ENCODE data around the gene TMEM61.
"Not testable (repeated sequence)": the region's sequence is repeated elsewhere in the genome, so short reads cannot be mapped to it uniquely, and the experiment has no call there.

TMEM61 gene

DNA sequence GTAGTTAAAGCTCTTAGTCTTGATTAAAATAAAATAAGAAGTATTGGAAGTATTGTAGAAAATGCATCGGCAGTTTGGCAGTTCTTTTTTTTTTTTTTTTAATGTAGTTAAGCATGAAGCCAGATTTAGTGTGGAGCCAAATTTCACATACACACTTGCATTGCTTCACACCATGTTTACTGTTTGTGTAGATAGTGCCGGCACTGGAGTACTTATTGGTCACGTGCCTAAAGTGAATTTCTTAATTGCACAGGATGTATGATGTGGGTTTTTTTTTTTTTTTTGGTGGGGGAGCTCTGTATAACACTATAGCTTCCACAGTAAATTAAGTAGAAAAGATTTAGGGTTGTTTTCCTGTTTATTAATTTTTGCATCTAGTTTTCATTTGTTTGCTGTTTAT is 21.2 kb upstream of the TMEM61 start:
- no peaks in the 10 kb centered on the region for H3K79me2 ChIP-seq
- no peak overlapping the region for H3K27ac ChIP-seq
- no peaks in the 10 kb centered on the region for H3K36me3 ChIP-seq (ENCODE audit: control insufficient read depth, insufficient read depth, low read length)
- no peaks in the 10 kb centered on the region for H3K27me3 ChIP-seq (ENCODE audit: control insufficient read depth, insufficient read depth, low read length)
- H3K4me3 ChIP-seq (ENCODE audit: low read depth, low read length), result no peak overlapping the region
- no peaks in the 10 kb centered on the region for H3K4me1 ChIP-seq
- no peaks in the 10 kb centered on the region for H3K9me3 ChIP-seq (ENCODE audit: control insufficient read depth, low read length)
- H3K9ac ChIP-seq, result no peak overlapping the region
- TF ChIP-seq, protein P1, sequence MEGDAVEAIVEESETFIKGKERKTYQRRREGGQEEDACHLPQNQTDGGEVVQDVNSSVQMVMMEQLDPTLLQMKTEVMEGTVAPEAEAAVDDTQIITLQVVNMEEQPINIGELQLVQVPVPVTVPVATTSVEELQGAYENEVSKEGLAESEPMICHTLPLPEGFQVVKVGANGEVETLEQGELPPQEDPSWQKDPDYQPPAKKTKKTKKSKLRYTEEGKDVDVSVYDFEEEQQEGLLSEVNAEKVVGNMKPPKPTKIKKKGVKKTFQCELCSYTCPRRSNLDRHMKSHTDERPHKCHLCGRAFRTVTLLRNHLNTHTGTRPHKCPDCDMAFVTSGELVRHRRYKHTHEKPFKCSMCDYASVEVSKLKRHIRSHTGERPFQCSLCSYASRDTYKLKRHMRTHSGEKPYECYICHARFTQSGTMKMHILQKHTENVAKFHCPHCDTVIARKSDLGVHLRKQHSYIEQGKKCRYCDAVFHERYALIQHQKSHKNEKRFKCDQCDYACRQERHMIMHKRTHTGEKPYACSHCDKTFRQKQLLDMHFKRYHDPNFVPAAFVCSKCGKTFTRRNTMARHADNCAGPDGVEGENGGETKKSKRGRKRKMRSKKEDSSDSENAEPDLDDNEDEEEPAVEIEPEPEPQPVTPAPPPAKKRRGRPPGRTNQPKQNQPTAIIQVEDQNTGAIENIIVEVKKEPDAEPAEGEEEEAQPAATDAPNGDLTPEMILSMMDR (IDR thresholded peaks at IDR 0.05), result no peak
- no peak overlapping the region for H2AFZ ChIP-seq
- H3K4me2 ChIP-seq (ENCODE audit: low read length), result no peak overlapping the region

DNA sequence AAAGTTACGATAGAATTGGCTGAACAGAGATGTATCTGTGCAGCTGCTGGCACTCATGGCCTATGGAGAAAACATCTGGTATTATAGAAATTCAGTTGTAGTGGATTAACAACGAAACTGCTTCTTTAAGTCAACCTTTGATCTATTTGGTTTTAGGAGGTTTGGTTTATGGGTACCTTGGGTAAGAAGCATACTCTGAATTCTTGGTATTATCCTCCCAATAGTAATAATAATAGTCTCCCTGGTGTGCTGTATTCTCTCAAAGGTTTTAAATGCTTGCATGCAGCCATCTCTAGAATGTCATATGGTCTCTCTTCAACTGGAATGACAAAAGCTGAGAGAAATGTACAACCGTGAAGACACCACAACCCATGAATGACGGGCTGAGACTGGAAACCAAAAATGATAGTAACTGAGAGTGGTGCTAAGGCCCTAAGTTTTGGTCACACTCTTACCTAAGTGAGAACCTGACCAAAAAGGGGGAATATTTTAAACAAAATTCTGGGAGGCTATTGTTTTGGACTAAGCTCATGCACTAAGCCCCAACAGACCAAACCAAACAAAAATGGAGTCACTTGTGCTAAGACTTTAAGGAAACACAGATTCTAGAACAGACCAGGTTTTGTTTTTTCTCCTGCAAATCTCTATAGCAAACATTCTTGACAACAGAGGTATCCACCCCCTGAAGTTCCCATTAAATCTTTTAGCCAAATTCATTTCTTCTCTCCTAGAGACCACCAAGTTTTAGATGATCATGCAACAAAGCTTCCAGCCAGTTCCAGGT is 17.6 kb upstream of the TMEM61 start:
- Histone ChIP-seq H2AFZ (no peak overlapping the region), H3K27ac (no peak overlapping the region), H3K4me3 (ENCODE audit: low read depth, low read length) (no peak overlapping the region), H3K27me3 (ENCODE audit: control insufficient read depth, insufficient read depth, low read length) (no peaks in the 10 kb centered on the region), H3K4me1 (no peaks in the 10 kb centered on the region), H3K4me2 (ENCODE audit: low read length) (no peak overlapping the region), H3K36me3 (ENCODE audit: control insufficient read depth, insufficient read depth, low read length) (no peaks in the 10 kb centered on the region), H3K79me2 (no peaks in the 10 kb centered on the region), H3K9me3 (ENCODE audit: control insufficient read depth, low read length) (no peaks in the 10 kb centered on the region), H3K9ac (no peak overlapping the region)
- TF ChIP-seq, protein P1 (IDR thresholded peaks at IDR 0.05), result no peak

DNA sequence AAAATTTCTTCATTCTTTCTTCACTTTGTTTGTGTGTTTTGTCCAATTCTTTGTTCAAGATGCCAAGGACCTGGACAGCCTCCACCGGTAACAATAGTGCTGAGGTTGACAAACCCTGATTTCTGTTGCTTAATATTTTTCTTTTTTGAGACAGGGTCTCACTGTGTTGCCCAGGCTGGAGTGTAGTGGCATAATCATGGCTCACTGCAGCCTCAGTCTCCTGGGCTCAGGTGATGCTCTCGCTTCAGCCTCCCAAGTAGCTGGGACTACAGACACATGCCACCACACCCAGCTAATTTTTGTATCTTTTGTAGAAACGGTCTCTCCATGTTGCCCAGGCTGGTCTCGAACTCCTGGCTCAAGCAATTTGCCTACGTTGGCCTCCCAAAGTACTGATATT is 16.6 kb upstream of the TMEM61 start:
- not testable (repeated sequence) for H3K4me1 ChIP-seq; H3K9ac ChIP-seq; H3K9me3 ChIP-seq (ENCODE audit: control insufficient read depth, low read length); H2AFZ ChIP-seq; H3K27me3 ChIP-seq (ENCODE audit: control insufficient read depth, insufficient read depth, low read length); H3K36me3 ChIP-seq (ENCODE audit: control insufficient read depth, insufficient read depth, low read length); H3K4me2 ChIP-seq (ENCODE audit: low read length); H3K79me2 ChIP-seq; H3K4me3 ChIP-seq (ENCODE audit: low read depth, low read length); H3K27ac ChIP-seq

DNA sequence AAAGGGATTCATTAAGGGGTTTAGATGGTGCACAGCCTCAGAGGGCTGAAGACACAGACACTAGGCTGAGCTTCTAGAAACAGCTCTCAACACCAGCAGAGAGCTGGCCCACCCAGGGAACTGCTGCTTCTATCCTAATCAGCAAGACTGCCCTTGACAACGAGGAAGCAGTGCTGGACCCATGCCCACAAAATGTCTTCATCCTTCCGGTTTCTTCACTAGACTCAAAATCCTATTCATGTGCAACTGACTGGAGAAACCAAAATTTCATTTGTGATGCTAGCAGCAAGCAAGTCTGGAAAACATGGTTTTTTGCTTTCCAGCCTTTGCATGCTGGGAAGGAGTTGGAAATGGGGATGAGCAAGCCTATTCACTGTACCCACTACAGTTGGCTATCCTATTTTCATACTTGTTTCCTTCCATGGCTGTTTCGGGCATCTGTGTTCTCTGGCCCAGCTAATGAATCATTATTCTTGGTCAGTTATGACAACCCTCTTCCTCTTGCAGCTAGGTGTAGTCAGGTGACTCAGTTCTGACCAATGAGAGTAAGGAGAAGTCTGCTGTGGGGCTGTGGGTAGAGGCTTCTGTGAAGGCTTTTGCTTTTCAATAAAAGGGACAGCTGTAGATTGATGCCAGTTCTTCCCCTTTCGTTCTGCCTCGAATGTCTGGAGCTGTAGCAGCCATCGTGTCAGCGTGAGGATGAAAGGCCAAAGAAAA is 14.6 kb upstream of the TMEM61 start:
- H3K27me3 ChIP-seq (ENCODE audit: control insufficient read depth, insufficient read depth, low read length), result no peaks in the 10 kb centered on the region
- no peak overlapping the region for H3K4me2 ChIP-seq (ENCODE audit: low read length)
- no peaks in the 10 kb centered on the region for H3K36me3 ChIP-seq (ENCODE audit: control insufficient read depth, insufficient read depth, low read length)
- TF ChIP-seq, protein P1 (IDR thresholded peaks at IDR 0.05), result no peak
- no peaks in the 10 kb centered on the region for H3K9me3 ChIP-seq (ENCODE audit: control insufficient read depth, low read length)
- H3K27ac ChIP-seq, result no peak overlapping the region
- no peak overlapping the region for H3K4me3 ChIP-seq (ENCODE audit: low read depth, low read length)
- H2AFZ ChIP-seq, result no peak overlapping the region
- H3K79me2 ChIP-seq, result no peaks in the 10 kb centered on the region
- H3K4me1 ChIP-seq, result no peaks in the 10 kb centered on the region
- no peak overlapping the region for H3K9ac ChIP-seq

DNA sequence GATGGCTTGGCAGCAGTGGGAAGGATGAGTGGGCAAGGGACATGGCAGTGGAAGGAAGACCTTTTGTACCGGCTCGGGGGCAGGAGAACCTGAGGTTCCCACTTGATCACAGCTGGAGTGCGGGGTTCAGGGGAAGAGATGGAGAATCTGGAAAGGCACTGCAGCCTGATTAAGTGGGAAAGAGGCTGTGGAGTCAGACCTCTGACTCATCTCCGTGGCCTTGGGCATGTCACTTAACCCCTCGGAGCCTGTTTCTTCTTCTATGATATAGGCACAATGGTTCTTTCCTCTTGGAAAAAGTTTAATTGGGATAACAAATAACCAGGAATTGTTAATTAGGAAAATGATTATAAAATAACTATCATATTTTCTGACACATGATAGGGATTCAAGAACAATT is 13.1 kb upstream of the TMEM61 start:
- TF ChIP-seq, protein P1 (IDR thresholded peaks at IDR 0.05), result no peak

More for the DNA sequence above, 13.1 kb upstream of the TMEM61 start:
- Histone ChIP-seq H2AFZ (no peak overlapping the region), H3K4me3 (ENCODE audit: low read depth, low read length) (no peak overlapping the region), H3K9me3 (ENCODE audit: control insufficient read depth, low read length) (no peaks in the 10 kb centered on the region), H3K4me2 (ENCODE audit: low read length) (no peak overlapping the region), H3K27ac (no peak overlapping the region), H3K36me3 (ENCODE audit: control insufficient read depth, insufficient read depth, low read length) (no peaks in the 10 kb centered on the region), H3K79me2 (no peaks in the 10 kb centered on the region), H3K9ac (no peak overlapping the region), H3K4me1 (no peaks in the 10 kb centered on the region), H3K27me3 (ENCODE audit: control insufficient read depth, insufficient read depth, low read length) (no peaks in the 10 kb centered on the region)
